LNCaP clone FGC (cell line): ENCODE data around the gene HEXIM1.

Source experiments
- DNase-seq: peaks from one replicate; pipeline ENCODE4 v3.0.0-alpha.2; 2011; ENCODE audit warnings: low read depth
- H3K4me3 ChIP-seq: 2 replicates; pipeline ENCODE4 v1.5.1; 2011; ENCODE audit warnings: mild to moderate bottlenecking, low read depth, low read length, control low read depth
- CTCF ChIP-seq: IDR thresholded peaks from 2 replicates; pipeline ENCODE4 v1.5.1; 2012; ENCODE audit warnings: mild to moderate bottlenecking; ENCODE audit not compliant: control insufficient read depth, insufficient read depth; ENCODE audit errors: extremely low read depth

HEXIM1 gene

GRCh38 chr17:45129940-45130680 is 18.2 kb upstream of the HEXIM1 start:
- no peak for TF ChIP-seq CTCF
- no peak for DNase-seq
- no peak overlapping the region for H3K4me3 ChIP-seq

- TF ChIP-seq CTCF: 0 out of 2 replicates have a peak, but pooled peaks have one; percentile 5
- no peak for DNase-seq
- 0 out of 2 replicates have a peak overlapping the region, but pooled peaks have one; percentile 66 for H3K4me3 ChIP-seq
Observed at GRCh38 chr17:45130681-45131615, 17.3 kb upstream of the HEXIM1 start.

- no peak for DNase-seq
- TF ChIP-seq CTCF: peak; percentile 57
- peak overlapping the region; percentile 66 for H3K4me3 ChIP-seq
Observed at GRCh38 chr17:45131616-45132319, 16.5 kb upstream of the HEXIM1 start.

GRCh38 chr17:45132320-45132571 is 16.0 kb upstream of the HEXIM1 start, which contains the start of gene PLCD3:
Gene PLCD3, minus strand, starts transcription at chr17:45132515. Its CDS starts 105 bp downstream, at chr17:45132410.
- DNase-seq: no peak
- H3K4me3 ChIP-seq: peak within 1 kb of the TSS; percentile 66
- TF ChIP-seq CTCF: no peak

- DNase-seq: no peak
- peak; percentile 95 for TF ChIP-seq CTCF
- peak overlapping the region; percentile 66 for H3K4me3 ChIP-seq
Observed at GRCh38 chr17:45132572-45133463, 15.5 kb upstream of the HEXIM1 start.
